HepG2 (cell line): Measurements from ENCODE around the gene RHOT2. TPM values are rescaled to one million over a fixed set of nuclear protein-coding genes. Genes with fewer than 3 reads are reported as not detected.

Experiments
- SOX13 ChIP-seq, 3 experiments: fragments of 450-650 bp in 1 of 3; sonication (generic) in 1 of 3; formaldehyde crosslinking in 1 of 3; IDR thresholded peaks in 2 of 3; conservative IDR thresholded peaks in 1 of 3; 2 replicates each; pipeline versions ENCODE4 v1.5.0 to v1.6.1; 2016 to 2020; ENCODE audit warnings: antibody characterized with exemption in 1 of 3, mild to moderate bottlenecking in 1 of 3, missing compliant biosample characterization in 1 of 3, missing genetic modification reagents in 1 of 3, moderate library complexity in 1 of 3
- TARDBP ChIP-seq: sonication (generic); formaldehyde crosslinking; IDR thresholded peaks from 2 replicates; pipeline ENCODE4 v1.8.0; 2022; ENCODE audit warnings: mild to moderate bottlenecking, missing genetic modification reagents
- TGIF2 ChIP-seq: IDR thresholded peaks from 2 replicates; pipeline ENCODE4 v1.6.1; 2016; ENCODE audit warnings: control low read depth, missing compliant biosample characterization
- ZNF354B ChIP-seq: sonication (generic); formaldehyde crosslinking; IDR thresholded peaks from 2 replicates; pipeline ENCODE4 v1.8.0; 2022; ENCODE audit warnings: mild to moderate bottlenecking, missing genetic modification reagents
- ZNF790 ChIP-seq: sonication (generic); formaldehyde crosslinking; IDR thresholded peaks from 2 replicates; pipeline ENCODE4 v1.8.0; 2022; ENCODE audit warnings: missing genetic modification reagents, mild to moderate bottlenecking, borderline replicate concordance
- polyA plus RNA-seq, 8 experiments: library from polyadenylated mRNA; depleted of rRNA in 3 of 8; stranded (reverse) in 7 of 8; unstranded in 1 of 8; fragments of >200 nt; fragmentation: Illumina TruSeq in 4 of 8; extraction: Trizol in 4 of 8; gene quantifications; 2 replicates each; pipeline versions ENCODE4 v1.2.1 to v1.2.3, GENCODE V29; 2011 to 2016; ENCODE audit warnings: low read depth in 4 of 8, missing spikeins in 1 of 8, mixed read lengths in 1 of 8; ENCODE audit not compliant: insufficient read depth in 1 of 8
- total RNA-seq, 5 experiments: library from RNA; depleted of rRNA; stranded (reverse); fragments of >200 nt; fragmentation: Illumina TruSeq; extraction: Trizol; gene quantifications; 2 replicates each; pipeline ENCODE4 v1.2.3, GENCODE V29; 2016; ENCODE audit warnings: low read depth in 1 of 5
- TF ChIP-seq, protein P1 (sequence below): sonication (generic); formaldehyde crosslinking; IDR thresholded peaks from 2 replicates; pipeline ENCODE4 v1.4.0; 2020; ENCODE audit warnings: mild to moderate bottlenecking, missing genetic modification reagents
- TF ChIP-seq, protein P2 (sequence below): sonication (generic); formaldehyde crosslinking; IDR thresholded peaks from 2 replicates; pipeline ENCODE4 v1.4.0; 2020; ENCODE audit warnings: missing genetic modification reagents
- TF ChIP-seq, protein P3 (sequence below): sonication (generic); formaldehyde crosslinking; IDR thresholded peaks from 2 replicates; pipeline ENCODE4 v1.4.0; 2020; ENCODE audit warnings: missing genetic modification reagents

RHOT2 gene
- total and polyA plus RNA-seq, 2 of the 13 experiments (the other 11 are each of a cell fraction or from before 2014, with no cell fraction given): 63.6 to 76.9 TPM

DNA sequence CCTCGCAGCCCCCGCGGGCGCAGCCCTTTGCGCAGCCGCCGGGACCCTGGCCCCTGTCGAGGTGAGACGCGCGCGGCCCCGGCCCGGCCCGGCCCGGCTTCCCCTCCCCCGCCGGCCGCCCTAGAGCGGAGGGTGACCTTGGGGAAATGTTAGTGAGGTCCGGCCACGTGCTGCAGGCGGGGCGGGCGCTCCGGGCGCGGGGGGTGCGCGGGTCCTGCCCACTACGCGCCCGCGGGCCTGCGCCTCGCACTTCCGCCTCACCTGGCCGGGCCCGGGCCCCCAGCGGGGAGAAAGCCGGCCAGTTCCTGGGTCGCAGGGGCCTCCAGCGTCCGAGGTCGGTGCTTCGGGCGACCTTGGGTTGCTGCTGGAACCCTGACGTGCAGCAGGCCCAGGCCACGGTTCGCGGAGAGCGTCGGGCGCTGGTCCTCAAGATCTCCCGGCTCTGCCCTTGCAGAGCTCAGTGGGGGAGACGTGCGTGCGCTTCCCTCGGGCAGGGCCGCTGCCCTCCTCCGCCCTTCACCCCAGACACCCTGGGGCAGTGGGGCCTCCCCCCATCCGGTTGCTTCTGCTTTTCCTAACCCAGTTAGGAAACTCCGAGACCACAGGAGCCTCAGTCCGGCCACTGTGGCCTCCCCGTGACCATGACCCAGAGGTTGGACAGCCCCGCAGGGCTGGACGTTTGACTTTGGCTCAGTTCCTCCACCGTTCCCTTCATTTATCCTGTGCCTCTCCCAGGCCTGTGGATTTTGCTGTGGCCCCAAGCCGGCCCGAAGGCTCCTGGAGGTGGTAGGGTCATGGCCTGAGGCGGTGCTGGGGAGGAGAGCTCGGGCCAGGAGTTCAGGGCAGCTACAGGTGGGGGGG, 25.5 kb upstream of the RHOT2 start (continued):
- TF ChIP-seq, protein P1, sequence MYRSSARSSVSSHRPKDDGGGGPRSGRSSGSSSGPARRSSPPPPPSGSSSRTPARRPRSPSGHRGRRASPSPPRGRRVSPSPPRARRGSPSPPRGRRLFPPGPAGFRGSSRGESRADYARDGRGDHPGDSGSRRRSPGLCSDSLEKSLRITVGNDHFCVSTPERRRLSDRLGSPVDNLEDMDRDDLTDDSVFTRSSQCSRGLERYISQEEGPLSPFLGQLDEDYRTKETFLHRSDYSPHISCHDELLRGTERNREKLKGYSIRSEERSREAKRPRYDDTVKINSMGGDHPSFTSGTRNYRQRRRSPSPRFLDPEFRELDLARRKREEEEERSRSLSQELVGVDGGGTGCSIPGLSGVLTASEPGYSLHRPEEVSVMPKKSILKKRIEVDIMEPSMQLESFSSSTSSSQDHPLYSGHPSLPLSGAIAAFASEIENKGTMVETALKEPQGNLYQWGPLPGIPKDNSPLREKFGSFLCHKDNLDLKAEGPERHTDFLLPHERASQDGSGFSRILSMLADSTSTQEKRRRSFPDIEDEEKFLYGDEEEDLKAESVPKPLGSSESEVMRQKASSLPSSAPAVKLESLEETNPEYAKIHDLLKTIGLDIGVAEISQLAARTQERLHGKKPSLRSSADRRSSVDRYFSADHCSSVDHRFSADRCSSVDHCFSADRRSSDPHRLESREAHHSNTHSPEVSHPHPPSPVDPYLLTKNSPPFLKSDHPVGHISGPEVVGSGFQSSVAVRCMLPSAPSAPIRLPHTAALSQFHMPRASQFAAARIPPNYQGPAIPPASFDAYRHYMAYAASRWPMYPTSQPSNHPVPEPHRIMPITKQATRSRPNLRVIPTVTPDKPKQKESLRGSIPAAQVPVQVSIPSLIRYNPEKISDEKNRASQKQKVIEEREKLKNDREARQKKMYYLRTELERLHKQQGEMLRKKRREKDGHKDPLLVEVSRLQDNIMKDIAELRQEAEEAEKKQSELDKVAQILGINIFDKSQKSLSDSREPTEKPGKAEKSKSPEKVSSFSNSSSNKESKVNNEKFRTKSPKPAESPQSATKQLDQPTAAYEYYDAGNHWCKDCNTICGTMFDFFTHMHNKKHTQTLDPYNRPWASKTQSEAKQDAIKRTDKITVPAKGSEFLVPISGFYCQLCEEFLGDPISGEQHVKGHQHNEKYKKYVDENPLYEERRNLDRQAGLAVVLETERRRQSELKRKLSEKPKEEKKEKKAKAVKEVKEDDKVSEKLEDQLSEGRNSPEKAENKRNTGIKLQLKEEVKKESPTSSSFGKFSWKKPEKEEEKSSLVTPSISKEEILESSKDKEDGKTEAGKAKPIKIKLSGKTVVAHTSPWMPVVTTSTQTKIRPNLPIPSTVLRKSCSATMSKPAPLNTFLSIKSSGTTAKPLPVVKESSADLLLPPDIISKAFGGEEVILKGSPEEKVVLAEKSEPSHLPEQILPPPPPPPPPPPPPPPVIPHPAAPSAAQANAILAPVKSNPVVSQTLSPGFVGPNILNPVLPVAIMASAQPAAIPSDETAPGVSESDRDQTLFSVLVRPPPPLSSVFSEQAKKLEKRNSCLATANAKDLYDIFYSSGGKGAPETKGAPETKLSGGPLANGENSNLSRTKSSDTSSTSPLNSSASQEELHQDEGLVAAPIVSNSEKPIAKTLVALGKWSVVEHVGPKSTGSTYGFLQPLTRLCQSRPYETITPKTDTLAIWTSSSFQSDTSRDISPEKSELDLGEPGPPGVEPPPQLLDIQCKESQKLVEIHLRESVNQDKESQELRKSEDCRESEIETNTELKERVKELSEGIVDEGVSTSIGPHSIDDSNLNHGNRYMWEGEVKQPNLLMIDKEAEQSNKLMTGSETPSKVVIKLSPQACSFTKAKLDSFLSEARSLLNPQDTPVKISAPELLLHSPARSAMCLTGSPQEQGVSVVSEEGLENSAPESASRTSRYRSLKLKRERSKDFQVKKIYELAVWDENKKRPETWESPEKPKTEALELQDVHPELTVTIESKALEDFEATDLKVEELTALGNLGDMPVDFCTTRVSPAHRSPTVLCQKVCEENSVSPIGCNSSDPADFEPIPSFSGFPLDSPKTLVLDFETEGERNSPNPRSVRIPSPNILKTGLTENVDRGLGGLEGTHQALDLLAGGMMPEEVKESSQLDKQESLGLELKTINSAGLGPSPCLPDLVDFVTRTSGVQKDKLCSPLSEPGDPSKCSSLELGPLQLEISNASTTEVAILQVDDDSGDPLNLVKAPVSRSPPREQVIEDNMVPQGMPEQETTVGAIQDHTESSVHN: peak; percentile 57; the same call in 1 of the 2 replicates
- TF ChIP-seq TARDBP (CRISPR knock-in tag) (peak; percentile 55; the same call in 1 of the 2 replicates), ZNF790 (CRISPR knock-in tag) (peak; percentile 26; the same call in 1 of the 2 replicates), SOX13 (IDR thresholded peaks at IDR 0.05) (no peak), SOX13 (CRISPR knock-in tag; conservative IDR thresholded peaks at IDR 0.05 in 1 of 2, IDR thresholded peaks at IDR 0.05 in 1 of 2) (peak in 1 of 2 experiments; percentile 2; a peak in 1 of 4 replicates), TGIF2 (CRISPR knock-in tag) (0 out of 2 replicates have a peak, but pooled peaks have one; percentile 4), ZNF354B (CRISPR knock-in tag) (0 out of 2 replicates have a peak, but pooled peaks have one; percentile 35)
- TF ChIP-seq, protein P2, sequence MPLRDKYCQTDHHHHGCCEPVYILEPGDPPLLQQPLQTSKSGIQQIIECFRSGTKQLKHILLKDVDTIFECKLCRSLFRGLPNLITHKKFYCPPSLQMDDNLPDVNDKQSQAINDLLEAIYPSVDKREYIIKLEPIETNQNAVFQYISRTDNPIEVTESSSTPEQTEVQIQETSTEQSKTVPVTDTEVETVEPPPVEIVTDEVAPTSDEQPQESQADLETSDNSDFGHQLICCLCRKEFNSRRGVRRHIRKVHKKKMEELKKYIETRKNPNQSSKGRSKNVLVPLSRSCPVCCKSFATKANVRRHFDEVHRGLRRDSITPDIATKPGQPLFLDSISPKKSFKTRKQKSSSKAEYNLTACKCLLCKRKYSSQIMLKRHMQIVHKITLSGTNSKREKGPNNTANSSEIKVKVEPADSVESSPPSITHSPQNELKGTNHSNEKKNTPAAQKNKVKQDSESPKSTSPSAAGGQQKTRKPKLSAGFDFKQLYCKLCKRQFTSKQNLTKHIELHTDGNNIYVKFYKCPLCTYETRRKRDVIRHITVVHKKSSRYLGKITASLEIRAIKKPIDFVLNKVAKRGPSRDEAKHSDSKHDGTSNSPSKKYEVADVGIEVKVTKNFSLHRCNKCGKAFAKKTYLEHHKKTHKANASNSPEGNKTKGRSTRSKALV (CRISPR knock-in tag): peak; percentile 32; the same call in 1 of the 2 replicates
- TF ChIP-seq, protein P3, sequence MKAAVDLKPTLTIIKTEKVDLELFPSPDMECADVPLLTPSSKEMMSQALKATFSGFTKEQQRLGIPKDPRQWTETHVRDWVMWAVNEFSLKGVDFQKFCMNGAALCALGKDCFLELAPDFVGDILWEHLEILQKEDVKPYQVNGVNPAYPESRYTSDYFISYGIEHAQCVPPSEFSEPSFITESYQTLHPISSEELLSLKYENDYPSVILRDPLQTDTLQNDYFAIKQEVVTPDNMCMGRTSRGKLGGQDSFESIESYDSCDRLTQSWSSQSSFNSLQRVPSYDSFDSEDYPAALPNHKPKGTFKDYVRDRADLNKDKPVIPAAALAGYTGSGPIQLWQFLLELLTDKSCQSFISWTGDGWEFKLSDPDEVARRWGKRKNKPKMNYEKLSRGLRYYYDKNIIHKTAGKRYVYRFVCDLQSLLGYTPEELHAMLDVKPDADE (CRISPR knock-in tag): 0 out of 2 replicates have a peak, but pooled peaks have one; percentile 39
